GM23338 (cell line): ENCODE data around the gene NCF2.

Experiments used
- CREB1 ChIP-seq: fragments of 250-450 bp; sonication (Bioruptor Pico); IDR thresholded peaks from 2 replicates; pipeline ENCODE4 v1.5.0; 2020; ENCODE audit warnings: low read depth, mild to moderate bottlenecking, moderate library complexity
- CTCF ChIP-seq, 2 experiments: fragments of 200-600 bp in 1 of 2; sonication (generic) in 1 of 2; conservative IDR thresholded peaks; 2 replicates each; pipeline versions ENCODE4 v1.5.1 to v1.6.1; 2016 to 2017; ENCODE audit warnings: antibody characterized with exemption in 2 of 2, low read depth in 2 of 2, mild to moderate bottlenecking in 2 of 2, moderate library complexity in 1 of 2
- EZH2 ChIP-seq: fragments of 200-600 bp; sonication (generic); IDR thresholded peaks from one replicate; pipeline ENCODE4 v1.8.0; 2017; ENCODE audit warnings: antibody characterized with exemption, mild to moderate bottlenecking, low read depth; ENCODE audit not compliant: unreplicated experiment
- EZH2phosphoT487 ChIP-seq: fragments of 200-600 bp; sonication (generic); IDR thresholded peaks from one replicate; pipeline ENCODE4 v1.8.1; 2018; ENCODE audit warnings: antibody characterized with exemption; ENCODE audit not compliant: unreplicated experiment
- JUNB ChIP-seq: IDR thresholded peaks from one replicate; pipeline ENCODE4 v1.6.1; 2016; ENCODE audit warnings: antibody characterized with exemption; ENCODE audit not compliant: unreplicated experiment
- NANOG ChIP-seq: IDR thresholded peaks from 2 replicates; pipeline ENCODE4 v1.6.1; 2016; ENCODE audit warnings: antibody characterized with exemption, borderline replicate concordance
- POLR2AphosphoS5 ChIP-seq: IDR thresholded peaks from 2 replicates; pipeline ENCODE4 v1.6.1; 2016; ENCODE audit warnings: antibody characterized with exemption, low read depth
- REST ChIP-seq: IDR thresholded peaks from one replicate; pipeline ENCODE4 v1.6.1; 2018; ENCODE audit warnings: antibody characterized with exemption; ENCODE audit not compliant: unreplicated experiment
- STAT1 ChIP-seq: IDR thresholded peaks from one replicate; pipeline ENCODE4 v1.6.1; 2016; ENCODE audit warnings: antibody characterized with exemption; ENCODE audit not compliant: unreplicated experiment
- ZNF114 ChIP-seq: fragments of 250-450 bp; sonication (Bioruptor Pico); IDR thresholded peaks from 2 replicates; pipeline ENCODE4 v1.5.0; 2020; ENCODE audit warnings: mild to moderate bottlenecking, moderate library complexity

- TF ChIP-seq EZH2 (no peak), CTCF (conservative IDR thresholded peaks at IDR 0.05; ENCODE audit: low read depth in 2 of 2) (no peak), REST (no peak), NANOG (no peak), POLR2AphosphoS5 (no peak), CREB1 (CRISPR knock-in tag) (no peak), EZH2phosphoT487 (no peak), JUNB (no peak), STAT1 (no peak), ZNF114 (CRISPR knock-in tag) (no peak)
Measured at GRCh38 chr1:183576537-183576936, 13.7 kb downstream of the NCF2 start.
